SK-N-SH (cell line): ENCODE data around the gene F13B. TPM values are rescaled to one million over a fixed set of nuclear protein-coding genes. Genes with fewer than 3 reads are reported as not detected.
A peak's percentile ranks its signal among the peaks of the same experiment; 100 is the strongest.

ENCODE experiments used
- CTCF ChIA-PET: fragments of 300-600, 350-600 bp; formaldehyde crosslinking; extraction: SDS; loops from one replicate; lab custom pipeline; 2021; lab: Yijun Ruan, JAX
- POLR2A ChIA-PET: fragments of 350-600 bp; sonication (Branson Sonifier 250); formaldehyde crosslinking; extraction: SDS; loops from one replicate; lab custom pipeline; 2020; ENCODE audit warnings: antibody characterized with exemption, inconsistent platforms; lab: Yijun Ruan, JAX
- DNase-seq: peaks from one replicate; pipeline ENCODE4 v3.0.0; 2012
- H2AFZ ChIP-seq: fragments of 200-600 bp; sonication (generic); 2 replicates; pipeline ENCODE4 v1.8.1; 2016; ENCODE audit warnings: antibody characterized with exemption, mild to moderate bottlenecking, low read depth
- H3F3A ChIP-seq: fragments of 200-600 bp; sonication (generic); replicated peaks from 2 replicates; pipeline ENCODE3; 2016; ENCODE audit warnings: antibody characterized with exemption, mild to moderate bottlenecking; ENCODE audit not compliant: insufficient read depth
- H3K27ac ChIP-seq, 2 experiments: fragments of 200-500 bp in 1 of 2; fragments of 200-600 bp in 1 of 2; sonication (Bioruptor generic) in 1 of 2; sonication (generic), shearing (Covaris generic) in 1 of 2; 2 replicates each; pipeline versions ENCODE4 v1.5.1 to v1.6.1; 2014 to 2016; ENCODE audit warnings: low read depth in 2 of 2, inconsistent platforms in 1 of 2, low read length in 1 of 2, mild to moderate bottlenecking in 1 of 2, mixed read lengths in 1 of 2
- H3K27me3 ChIP-seq: fragments of 200-600 bp; sonication (generic), shearing (Covaris generic); 2 replicates; pipeline ENCODE4 v1.6.1; 2016; ENCODE audit warnings: mixed run types; ENCODE audit not compliant: insufficient read depth
- H3K36me3 ChIP-seq, 2 experiments: fragments of 200-500 bp in 1 of 2; fragments of 200-600 bp in 1 of 2; sonication (Bioruptor generic) in 1 of 2; sonication (generic) in 1 of 2; replicated peaks in 1 of 2; 2 replicates each; pipeline versions ENCODE3 to v1.5.1; 2014 to 2016; ENCODE audit warnings: low read length in 1 of 2, mild to moderate bottlenecking in 1 of 2; ENCODE audit not compliant: insufficient read depth in 2 of 2, control insufficient read depth in 1 of 2
- H3K4me1 ChIP-seq, 2 experiments: fragments of 200-500 bp in 1 of 2; fragments of 200-600 bp in 1 of 2; sonication (Bioruptor generic) in 1 of 2; sonication (generic), shearing (Covaris generic) in 1 of 2; 2 replicates each; pipeline versions ENCODE4 v1.5.1 to v1.6.1; 2014 to 2016; ENCODE audit warnings: low read depth in 1 of 2, low read length in 1 of 2, mixed run types in 1 of 2; ENCODE audit not compliant: insufficient read depth in 2 of 2, control insufficient read depth in 1 of 2
- H3K4me2 ChIP-seq: fragments of 200-600 bp; sonication (generic), shearing (Covaris generic); 2 replicates; pipeline ENCODE4 v1.6.1; 2017; ENCODE audit warnings: mixed run types
- H3K4me3 ChIP-seq, 2 experiments: fragments of 200-500 bp in 1 of 2; fragments of 200-600 bp in 1 of 2; sonication (Bioruptor generic) in 1 of 2; sonication (generic), shearing (Covaris generic) in 1 of 2; 2 replicates each; pipeline versions ENCODE4 v1.5.1 to v1.8.1; 2014 to 2016; ENCODE audit warnings: low read depth in 2 of 2, inconsistent platforms in 1 of 2, low read length in 1 of 2, mild to moderate bottlenecking in 1 of 2, mixed read lengths in 1 of 2, moderate library complexity in 1 of 2
- H3K79me2 ChIP-seq: fragments of 200-600 bp; sonication (generic); 2 replicates; pipeline ENCODE4 v1.8.1; 2017; ENCODE audit warnings: mild to moderate bottlenecking; ENCODE audit not compliant: insufficient read depth
- H3K9ac ChIP-seq: fragments of 200-600 bp; sonication (generic); 2 replicates; pipeline ENCODE4 v1.6.1; 2017; ENCODE audit warnings: mixed run types
- H3K9me2 ChIP-seq: fragments of 200-600 bp; sonication (generic); 2 replicates; pipeline ENCODE4 v1.6.1; 2017; ENCODE audit warnings: mixed run types
- H3K9me3 ChIP-seq: fragments of 200-600 bp; sonication (generic); 2 replicates; pipeline ENCODE4 v1.6.1; 2017; ENCODE audit warnings: mixed run types, mild to moderate bottlenecking, moderate library complexity
- H4K20me1 ChIP-seq: fragments of 200-600 bp; sonication (generic); 2 replicates; pipeline ENCODE4 v1.6.1; 2017; ENCODE audit warnings: mild to moderate bottlenecking, mixed run types; ENCODE audit not compliant: insufficient read depth
- CTCF ChIP-seq: fragments of 200-600 bp; sonication (generic); IDR thresholded peaks from 2 replicates; pipeline ENCODE4 v1.6.1; 2017; ENCODE audit warnings: antibody characterized with exemption, mild to moderate bottlenecking, moderate library complexity
- EZH2phosphoT487 ChIP-seq: fragments of 200-600 bp; sonication (generic); IDR thresholded peaks from 2 replicates; pipeline ENCODE4 v1.6.1; 2017; ENCODE audit warnings: low read depth, mixed run types, mild to moderate bottlenecking, antibody characterized with exemption, moderate library complexity, borderline replicate concordance
- JUND ChIP-seq: IDR thresholded peaks from 2 replicates; pipeline ENCODE4 v1.4.0; 2012
- MAX ChIP-seq: IDR thresholded peaks from 2 replicates; pipeline ENCODE4 v1.4.0; 2012; ENCODE audit warnings: low read depth
- MXI1 ChIP-seq: IDR thresholded peaks from 2 replicates; pipeline ENCODE4 v1.6.1; 2012; ENCODE audit warnings: mild to moderate bottlenecking, low read depth, low read length, improper control_type of control experiment
- NRF1 ChIP-seq: IDR thresholded peaks from 2 replicates; pipeline ENCODE4 v1.6.1; 2012; ENCODE audit warnings: low read depth, mild to moderate bottlenecking, low read length
- PBX3 ChIP-seq: IDR thresholded peaks from 2 replicates; pipeline ENCODE4; 2012
- POLR2AphosphoS5 ChIP-seq: IDR thresholded peaks from 2 replicates; pipeline ENCODE4 v1.6.1; 2012; ENCODE audit warnings: low read depth, low read length
- REST ChIP-seq: IDR thresholded peaks from 2 replicates; pipeline ENCODE4 v1.6.1; 2012; ENCODE audit warnings: mild to moderate bottlenecking, low read depth, low read length, moderate library complexity
- SIN3A ChIP-seq: IDR thresholded peaks from 2 replicates; pipeline ENCODE4 v1.6.1; 2012; ENCODE audit warnings: low read depth, mild to moderate bottlenecking, low read length, moderate library complexity, borderline replicate concordance
- SMC3 ChIP-seq: IDR thresholded peaks from 2 replicates; pipeline ENCODE4 v1.6.1; 2012; ENCODE audit warnings: low read depth, low read length, improper control_type of control experiment
- TAF1 ChIP-seq: IDR thresholded peaks from 2 replicates; pipeline ENCODE4 v1.6.1; 2012; ENCODE audit warnings: low read depth, mild to moderate bottlenecking, low read length, moderate library complexity, borderline replicate concordance
- TCF12 ChIP-seq: IDR thresholded peaks from 2 replicates; pipeline ENCODE4 v1.4.0; 2012
- USF1 ChIP-seq: IDR thresholded peaks from 2 replicates; pipeline ENCODE4 v1.4.0; 2012; ENCODE audit warnings: low read depth, borderline replicate concordance
- USF2 ChIP-seq: fragments of 150-350 bp; IDR thresholded peaks from 2 replicates; pipeline ENCODE4 v1.6.1; 2017; ENCODE audit warnings: antibody characterized with exemption, low read length, low read depth, borderline replicate concordance
- ZBTB33 ChIP-seq: IDR thresholded peaks from 2 replicates; pipeline ENCODE4 v1.4.0; 2012; ENCODE audit warnings: low read depth, borderline replicate concordance
- WGBS: methylation state at CpG from one replicate; pipeline ENCODE4 v1.1.6; 2017; ENCODE audit warnings: low lambda C conversion rate; 5-methylcytosine and 5-hydroxymethylcytosine counted together
- polyA plus RNA-seq, 3 experiments: library from polyadenylated mRNA; depleted of rRNA; stranded (reverse); fragments of >200 nt; gene quantifications; 2 replicates each; pipeline ENCODE4 v1.2.3, GENCODE V29; 2012

F13B gene
- polyA plus RNA-seq, 1 of the 3 experiments (the other 2 are of a cell fraction) = not detected

- no peak for DNase-seq
- H3K27ac ChIP-seq = no peak overlapping the region
- no peaks in the 10 kb centered on the region for H3K9me2 ChIP-seq
- POLR2A ChIA-PET = no interaction called here
- WGBS = 95% methylated on average over 3 of the region's 3 CpGs
- no peaks in the 10 kb centered on the region for H4K20me1 ChIP-seq
- H3K9me3 ChIP-seq = no peaks in the 10 kb centered on the region
- peak overlapping the region; percentile 44 for H2AFZ ChIP-seq
- peaks cover 11% of the 10 kb centered on the region for H3F3A ChIP-seq
- H3K36me3 ChIP-seq = peaks cover 34 to 39% of the 10 kb centered on the region in 2 experiments
- no peak overlapping the region for H3K4me3 ChIP-seq
- CTCF ChIA-PET = interaction anchor here (1.0 kb wide), 1 partner anchor 79 kb away, joined by 3 read pairs; no protein-coding TSS in a partner anchor
- no peaks in the 10 kb centered on the region; a peak in 2 of 4 replicates for H3K4me1 ChIP-seq
- TF ChIP-seq POLR2AphosphoS5 (no peak), TCF12 (no peak), NRF1 (no peak), MAX (no peak), EZH2phosphoT487 (no peak), REST (no peak), USF2 (no peak), SIN3A (no peak), MXI1 (no peak)
- no peak overlapping the region for H3K9ac ChIP-seq
- H3K27me3 ChIP-seq = no peaks in the 10 kb centered on the region
- H3K79me2 ChIP-seq = 0 out of 2 replicates have a peak, but pooled peaks cover 4% of the 10 kb centered on the region
- no peak overlapping the region for H3K4me2 ChIP-seq
Measured at GRCh38 chr1:197100677-197101076, 33.6 kb upstream of the F13B start.

- no peaks in the 10 kb centered on the region for H3K9me2 ChIP-seq
- POLR2A ChIA-PET = no interaction called here
- H3K79me2 ChIP-seq = 0 out of 2 replicates have a peak, but pooled peaks cover 4% of the 10 kb centered on the region
- peaks cover 17% of the 10 kb centered on the region for H3F3A ChIP-seq
- H3K36me3 ChIP-seq = peaks cover 26 to 34% of the 10 kb centered on the region in 2 experiments
- no peak overlapping the region for H3K4me2 ChIP-seq
- H3K27me3 ChIP-seq = no peaks in the 10 kb centered on the region
- no peak overlapping the region for H2AFZ ChIP-seq
- no peak overlapping the region for H3K9ac ChIP-seq
- no peak for DNase-seq
- H3K4me3 ChIP-seq = no peak overlapping the region
- H3K27ac ChIP-seq = no peak overlapping the region
- TF ChIP-seq ZBTB33 (no peak), CTCF (no peak), JUND (no peak), TCF12 (no peak), TAF1 (no peak), USF1 (no peak), MAX (no peak), SMC3 (no peak), PBX3 (no peak), SIN3A (no peak)
- TF ChIP-seq, all 33 proteins: peak for 0
- Histone ChIP-seq H4K20me1 (no peaks in the 10 kb centered on the region), H3K4me1 (no peaks in the 10 kb centered on the region; a peak in 2 of 4 replicates), H3K9me3 (no peaks in the 10 kb centered on the region)
- CTCF ChIA-PET = no interaction called here
Measured at GRCh38 chr1:197099444-197099843, 32.4 kb upstream of the F13B start.
